CD4-positive, alpha-beta T cell (primary cell): ENCODE measurements around the gene VENTX. TPM values are rescaled to one million over a fixed set of nuclear protein-coding genes. Genes with fewer than 3 reads are reported as not detected.

Experiments used
- ATAC-seq: fragments of 200-7000 bp; cut with Tn5 transposase; one replicate; pipeline ENCODE4 v1.10.0; 2022; ENCODE audit warnings: mild to moderate bottlenecking; ENCODE audit not compliant: poor library complexity
- CTCF ChIA-PET: fragments of 350-600 bp; sonication (Branson Sonifier 250); formaldehyde crosslinking; loops from one replicate; lab custom pipeline; 2021; ENCODE audit warnings: antibody characterized with exemption, inconsistent platforms; lab: Charles Lee
- POLR2A ChIA-PET: fragments of 350-600 bp; sonication (Branson Sonifier 250); formaldehyde crosslinking; loops from one replicate; lab custom pipeline; 2021; ENCODE audit warnings: antibody characterized with exemption, inconsistent platforms; lab: Charles Lee
- DNase-seq, 14 experiments: peaks; one replicate each; pipeline ENCODE4 v3.0.0-alpha.2; 2013 to 2020; ENCODE audit warnings: mixed read lengths in 2 of 14
- H3K27ac ChIP-seq, 2 donors: one replicate each; pipeline versions ENCODE4 v1.5.1 to v1.7.0; 2013; ENCODE audit warnings: low read length in 2 of 2, low read depth in 1 of 2, mild to moderate bottlenecking in 1 of 2
- H3K27me3 ChIP-seq, 2 experiments: 1 replicate in 1 of 2; 2 replicates in 1 of 2; pipeline versions ENCODE4 v1.6.1 to v1.7.0; 2013; ENCODE audit warnings: low read length in 2 of 2, control low read depth in 1 of 2, mild to moderate bottlenecking in 1 of 2, moderate library complexity in 1 of 2; ENCODE audit not compliant: insufficient read depth in 2 of 2, control insufficient read depth in 1 of 2
- H3K36me3 ChIP-seq: one replicate; pipeline ENCODE4 v1.6.1; 2013; ENCODE audit warnings: low read length, control low read depth; ENCODE audit not compliant: insufficient read depth
- H3K4me1 ChIP-seq: one replicate; pipeline ENCODE4 v1.6.1; 2013; ENCODE audit warnings: low read length, control low read depth; ENCODE audit not compliant: insufficient read depth
- H3K4me3 ChIP-seq: one replicate; pipeline ENCODE4 v1.5.1; 2013; ENCODE audit warnings: mild to moderate bottlenecking, low read length, moderate library complexity
- H3K9me3 ChIP-seq, 2 experiments: 1 replicate in 1 of 2; 2 replicates in 1 of 2; pipeline versions ENCODE4 v1.6.1 to v1.7.0; 2013; ENCODE audit warnings: low read length in 2 of 2, mild to moderate bottlenecking in 2 of 2, control low read depth in 1 of 2, moderate library complexity in 1 of 2; ENCODE audit not compliant: control insufficient read depth in 1 of 2, insufficient read depth in 1 of 2
- H3K27ac Mint-ChIP-seq: one replicate; pipeline ENCODE4 v1.8.0; 2020; ENCODE audit warnings: mixed read lengths
- H3K27me3 Mint-ChIP-seq: one replicate; pipeline ENCODE4 v1.8.0; 2021; ENCODE audit warnings: mixed read lengths
- H3K36me3 Mint-ChIP-seq: one replicate; pipeline ENCODE4 v1.8.0; 2021; ENCODE audit warnings: low read depth, mixed read lengths
- H3K4me1 Mint-ChIP-seq: one replicate; pipeline ENCODE4 v1.8.0; 2021; ENCODE audit warnings: low read depth, mixed read lengths
- H3K4me3 Mint-ChIP-seq: one replicate; pipeline ENCODE4 v1.8.0; 2020; ENCODE audit warnings: mild to moderate bottlenecking, mixed read lengths
- H3K9me3 Mint-ChIP-seq: one replicate; pipeline ENCODE4 v1.8.0; 2020; ENCODE audit warnings: mixed read lengths
- CTCF ChIP-seq: fragments of 200-600 bp; IDR thresholded peaks from one replicate; pipeline ENCODE4 v1.8.0; 2022; ENCODE audit warnings: antibody characterized with exemption, mild to moderate bottlenecking
- intact Hi-C, 2 experiments: fragments of 100-400 bp; cut with DNase I in 1 of 2; cut with micrococcal nuclease in 1 of 2; formaldehyde crosslinking; loops; one replicate each; pipeline versions ENCODE4 v1.15.1 to v1.9.0; 2023 to 2025; cut with DNase I, micrococcal nuclease
- total RNA-seq, 174 experiments: library from RNA in 2 of 174; stranded (reverse) in 2 of 174; gene quantifications; one replicate each; pipeline ENCODE4 v1.2.3 and lab custom pipeline; 2021 to 2026

VENTX gene
- total RNA-seq, 2 experiments from 2014 or later, result 0.11 to 0.14 TPM

DNA sequence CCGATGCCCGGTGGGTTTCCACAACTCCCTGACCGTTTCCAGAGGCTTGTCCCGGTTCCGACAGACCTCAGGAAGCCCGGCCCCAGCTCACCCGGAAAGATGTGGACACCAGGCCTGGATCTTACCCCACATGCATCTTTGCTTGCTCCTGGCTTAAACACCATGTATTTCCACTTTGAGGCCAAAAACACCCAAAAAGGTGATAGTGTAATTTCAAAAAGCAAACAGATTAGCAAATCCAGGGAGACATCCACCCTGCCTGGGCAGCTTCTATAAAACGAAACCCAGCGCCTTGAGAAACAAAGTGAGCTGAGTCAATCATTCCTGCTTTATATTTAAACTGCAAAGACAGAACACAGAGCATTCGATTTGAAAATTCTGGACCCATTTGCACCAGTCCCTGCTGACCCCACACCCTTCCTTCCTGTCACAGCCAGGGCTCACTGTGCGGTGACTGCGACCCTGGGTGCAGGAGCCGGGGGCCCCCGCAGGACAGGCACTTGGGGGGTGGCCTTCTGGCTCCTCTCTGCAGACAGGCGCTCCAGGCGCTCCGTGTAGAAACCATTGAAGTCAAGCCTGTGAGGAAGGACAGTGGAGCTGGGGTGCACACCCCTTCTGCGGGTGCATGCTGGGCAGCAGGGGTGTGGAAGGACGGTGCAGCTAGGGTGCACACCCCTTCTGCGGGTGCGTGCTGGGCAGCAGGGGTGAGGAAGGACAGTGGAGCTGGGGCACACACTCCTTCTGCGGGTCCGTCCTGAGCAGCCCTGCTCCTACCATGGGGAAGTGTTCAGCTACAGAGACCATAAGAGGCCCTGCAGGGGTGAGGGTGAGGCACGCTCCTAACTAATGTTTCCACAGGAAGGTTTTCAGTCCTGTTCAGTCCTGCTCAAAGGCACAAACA, 41.9 kb downstream of the VENTX start:
- Histone ChIP-seq H3K36me3 (peaks cover 26% of the 10 kb centered on the region), H3K4me1 (peaks cover 58% of the 10 kb centered on the region), H3K9me3 (no peaks in the 10 kb centered on the region), H3K27ac (peak overlapping the region; percentile 86), H3K27me3 (no peaks in the 10 kb centered on the region), H3K4me3 (no peak overlapping the region)
- POLR2A ChIA-PET, result interaction anchor here (3.3 kb wide), 1 partner anchor 21 kb away, joined by 20 read pairs; no protein-coding TSS in a partner anchor
- Mint-ChIP-seq H3K36me3 (peaks cover 54% of the 10 kb centered on the region), H3K9me3 (no peaks in the 10 kb centered on the region), H3K4me3 (no peak overlapping the region), H3K4me1 (peaks cover 40% of the 10 kb centered on the region), H3K27me3 (no peaks in the 10 kb centered on the region), H3K27ac (peak overlapping the region; percentile 97)
- DNase-seq (no peak), ATAC-seq (no peak)
- CTCF ChIA-PET, result no interaction called here
- no peak for TF ChIP-seq CTCF
- intact Hi-C loops, result loop anchor here in 1 of 2 experiments (2.0 to 5.0 kb wide), 2 partner anchors 17 to 137 kb away; no protein-coding TSS in a partner anchor

DNA sequence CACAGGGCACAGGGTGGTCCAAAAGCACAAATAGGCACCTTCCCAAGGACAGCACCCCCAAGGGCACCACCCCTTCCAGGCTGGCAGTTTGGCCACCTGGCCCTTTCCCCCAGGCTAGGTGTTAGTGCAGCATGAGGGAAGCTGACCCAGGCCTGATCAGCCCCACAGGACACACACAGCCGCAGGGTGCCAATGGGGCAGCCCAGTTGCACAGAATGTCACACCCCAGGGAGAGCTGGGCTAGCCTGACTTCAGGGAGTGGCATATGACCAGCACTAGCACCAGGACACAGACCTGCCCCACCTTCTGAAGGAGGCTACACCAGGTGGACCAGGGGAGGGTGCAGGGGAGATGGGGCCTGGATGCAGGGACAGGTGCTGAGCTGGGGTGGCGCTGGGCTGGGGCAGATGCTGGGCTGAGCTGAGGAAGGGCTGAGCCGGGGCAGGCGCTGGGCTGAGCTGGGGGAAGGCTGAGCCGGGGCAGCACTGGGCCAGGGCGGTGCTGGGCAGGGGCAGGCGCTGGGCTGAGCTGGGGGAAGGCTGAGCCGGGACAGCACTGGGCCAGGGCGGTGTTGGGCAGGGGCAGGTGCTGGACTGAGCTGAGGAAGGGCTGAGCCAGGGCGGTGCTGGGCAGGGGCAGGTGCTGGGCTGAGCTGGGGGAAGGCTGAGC, 42.9 kb downstream of the VENTX start:
- Mint-ChIP-seq H3K27me3 (no peaks in the 10 kb centered on the region), H3K36me3 (peaks cover 56% of the 10 kb centered on the region), H3K4me3 (no peak overlapping the region), H3K4me1 (peaks cover 34% of the 10 kb centered on the region), H3K9me3 (no peaks in the 10 kb centered on the region), H3K27ac (peak overlapping the region; percentile 97)
- Histone ChIP-seq H3K9me3 (no peaks in the 10 kb centered on the region), H3K27ac (no peak overlapping the region), H3K36me3 (peaks cover 35% of the 10 kb centered on the region), H3K27me3 (no peaks in the 10 kb centered on the region), H3K4me1 (peaks cover 48% of the 10 kb centered on the region), H3K4me3 (no peak overlapping the region)
- ATAC-seq (no peak), DNase-seq (no peak)
- ChIA-PET POLR2A (interaction anchor here (3.3 kb wide), 1 partner anchor 22 kb away, joined by 20 read pairs; no protein-coding TSS in a partner anchor), CTCF (interaction anchor here (1.1 kb wide), 1 partner anchor 27 kb away, joined by 3 read pairs; no protein-coding TSS in a partner anchor)
- no peak for TF ChIP-seq CTCF
- intact Hi-C loops, result no loop called here

DNA sequence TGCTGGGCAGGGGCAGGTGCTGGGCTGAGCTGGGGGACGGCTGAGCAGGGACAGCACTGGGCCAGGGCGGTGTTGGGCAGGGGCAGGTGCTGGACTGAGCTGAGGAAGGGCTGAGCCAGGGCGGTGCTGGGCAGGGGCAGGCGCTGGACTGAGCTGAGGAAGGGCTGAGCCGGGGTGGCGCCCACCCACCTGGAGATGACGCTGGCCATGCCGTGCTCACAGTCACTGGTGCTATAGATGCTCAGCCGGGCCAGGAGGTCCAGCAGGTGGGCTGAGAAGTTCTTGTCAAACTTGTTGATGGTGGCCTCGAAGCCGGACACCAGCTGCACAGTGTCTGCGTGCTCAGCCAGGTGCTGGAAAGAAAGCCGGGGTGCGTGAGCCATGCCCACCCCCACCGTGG, 43.4 kb downstream of the VENTX start:
- H3K9me3 ChIP-seq, result no peaks in the 10 kb centered on the region
- ATAC-seq (no peak), DNase-seq (no peak)
- H3K36me3 ChIP-seq, result peaks cover 41% of the 10 kb centered on the region
- H3K27me3 Mint-ChIP-seq, result no peaks in the 10 kb centered on the region
- no peak overlapping the region for H3K27ac ChIP-seq
- CTCF ChIA-PET, result interaction anchor here (1.1 kb wide), 1 partner anchor 27 kb away, joined by 3 read pairs; no protein-coding TSS in a partner anchor
- H3K4me1 Mint-ChIP-seq, result peaks cover 28% of the 10 kb centered on the region
- POLR2A ChIA-PET, result no interaction called here
- peaks cover 56% of the 10 kb centered on the region for H3K36me3 Mint-ChIP-seq
- H3K4me3 Mint-ChIP-seq, result no peak overlapping the region
- no peaks in the 10 kb centered on the region for H3K9me3 Mint-ChIP-seq
- intact Hi-C loops, result no loop called here
- TF ChIP-seq CTCF, result no peak
- H3K4me1 ChIP-seq, result peaks cover 43% of the 10 kb centered on the region
- H3K27ac Mint-ChIP-seq, result no peak overlapping the region
- H3K4me3 ChIP-seq, result no peak overlapping the region
- H3K27me3 ChIP-seq, result no peaks in the 10 kb centered on the region
